Upper lobe of right lung (tissue), 1 donor: ENCODE results near the gene TXLNB. TPM values are rescaled to one million over a fixed set of nuclear protein-coding genes. Genes with fewer than 3 reads are reported as not detected.

Source experiments
- ATAC-seq: fragments of 200-7000 bp; cut with Tn5 transposase; one replicate; pipeline ENCODE4 v1.9.1; 2020; ENCODE audit warnings: mild to moderate bottlenecking, moderate library complexity
- DNase-seq: peaks from one replicate; pipeline ENCODE4 v3.0.0-alpha.2; 2020
- H3K27ac ChIP-seq: fragments of 200-600 bp; one replicate; pipeline ENCODE4 v1.8.0; 2022
- H3K27me3 ChIP-seq: fragments of 200-600 bp; one replicate; pipeline ENCODE4 v1.8.0; 2022; ENCODE audit warnings: mild to moderate bottlenecking
- H3K36me3 ChIP-seq: fragments of 200-600 bp; one replicate; pipeline ENCODE4 v1.8.0; 2022
- H3K4me1 ChIP-seq: fragments of 200-600 bp; one replicate; pipeline ENCODE4 v1.8.0; 2022
- H3K4me3 ChIP-seq: fragments of 200-600 bp; one replicate; pipeline ENCODE4 v1.8.0; 2022; ENCODE audit warnings: mild to moderate bottlenecking
- H3K9me3 ChIP-seq: fragments of 200-600 bp; one replicate; pipeline ENCODE4 v1.8.0; 2022
- intact Hi-C: fragments of 100-400 bp; cut with DNase I; formaldehyde crosslinking; loops from one replicate; pipeline ENCODE4 v1.11.0; 2022
- total RNA-seq: library from RNA; stranded (reverse); fragmentation: NEBNext Ultra II Directional; extraction: Animal tissue kit (Norgen Biotek cat#: 25700); gene quantifications from one replicate; pipeline ENCODE4 v1.2.1, GENCODE V29; 2021
- TF ChIP-seq, protein P1 (sequence below): fragments of 200-600 bp; IDR thresholded peaks from one replicate; pipeline ENCODE4 v1.8.0; 2022; ENCODE audit warnings: antibody characterized with exemption
- donor health status: DM: no; HTN: yes; CAD: no; lungs with severe emphysema.

The TXLNB gene
- total RNA-seq, 1 donor from 2014 or later = 1.3 TPM

DNA sequence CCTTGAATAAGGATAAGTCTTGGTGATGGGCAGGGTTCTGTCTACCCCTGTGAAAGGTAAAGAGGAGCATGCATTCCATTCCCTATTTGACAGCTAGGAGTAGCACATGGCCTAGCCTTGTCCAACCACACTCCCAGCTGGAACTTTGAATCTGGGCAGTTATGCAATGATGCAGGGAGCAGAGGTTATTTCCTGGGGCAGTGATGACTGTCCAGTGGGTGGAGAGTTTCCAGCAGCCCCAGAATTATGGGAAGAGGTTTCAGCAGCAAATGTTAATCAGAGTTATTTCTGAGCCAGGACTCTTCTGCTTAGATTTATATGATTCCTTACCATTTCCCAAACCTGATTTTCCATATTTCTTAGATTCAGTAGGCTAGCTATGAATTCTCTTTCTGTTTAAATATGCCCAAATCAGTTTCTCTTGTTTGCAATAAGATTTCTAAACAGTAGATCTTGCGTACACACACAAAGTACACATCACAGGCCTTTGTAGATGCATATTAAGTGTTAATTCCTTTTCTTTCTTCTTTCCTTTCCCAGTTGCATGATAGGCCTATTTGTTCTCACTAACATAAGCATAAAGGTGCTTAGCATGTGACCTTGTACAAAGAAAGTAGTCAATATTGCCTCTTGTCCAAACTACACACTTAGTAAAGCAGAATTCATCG lies 17.3 kb upstream of the TXLNB start:
- DNase-seq (no peak), ATAC-seq (peak; percentile 66)
- no peak overlapping the region for H3K4me3 ChIP-seq
- no peaks in the 10 kb centered on the region for H3K36me3 ChIP-seq
- H3K4me1 ChIP-seq = no peaks in the 10 kb centered on the region
- peak overlapping the region; percentile 11 for H3K27ac ChIP-seq
- intact Hi-C loops = no loop called here
- H3K27me3 ChIP-seq = no peaks in the 10 kb centered on the region
- TF ChIP-seq, protein P1, sequence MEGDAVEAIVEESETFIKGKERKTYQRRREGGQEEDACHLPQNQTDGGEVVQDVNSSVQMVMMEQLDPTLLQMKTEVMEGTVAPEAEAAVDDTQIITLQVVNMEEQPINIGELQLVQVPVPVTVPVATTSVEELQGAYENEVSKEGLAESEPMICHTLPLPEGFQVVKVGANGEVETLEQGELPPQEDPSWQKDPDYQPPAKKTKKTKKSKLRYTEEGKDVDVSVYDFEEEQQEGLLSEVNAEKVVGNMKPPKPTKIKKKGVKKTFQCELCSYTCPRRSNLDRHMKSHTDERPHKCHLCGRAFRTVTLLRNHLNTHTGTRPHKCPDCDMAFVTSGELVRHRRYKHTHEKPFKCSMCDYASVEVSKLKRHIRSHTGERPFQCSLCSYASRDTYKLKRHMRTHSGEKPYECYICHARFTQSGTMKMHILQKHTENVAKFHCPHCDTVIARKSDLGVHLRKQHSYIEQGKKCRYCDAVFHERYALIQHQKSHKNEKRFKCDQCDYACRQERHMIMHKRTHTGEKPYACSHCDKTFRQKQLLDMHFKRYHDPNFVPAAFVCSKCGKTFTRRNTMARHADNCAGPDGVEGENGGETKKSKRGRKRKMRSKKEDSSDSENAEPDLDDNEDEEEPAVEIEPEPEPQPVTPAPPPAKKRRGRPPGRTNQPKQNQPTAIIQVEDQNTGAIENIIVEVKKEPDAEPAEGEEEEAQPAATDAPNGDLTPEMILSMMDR = no peak
- H3K9me3 ChIP-seq = no peaks in the 10 kb centered on the region

DNA sequence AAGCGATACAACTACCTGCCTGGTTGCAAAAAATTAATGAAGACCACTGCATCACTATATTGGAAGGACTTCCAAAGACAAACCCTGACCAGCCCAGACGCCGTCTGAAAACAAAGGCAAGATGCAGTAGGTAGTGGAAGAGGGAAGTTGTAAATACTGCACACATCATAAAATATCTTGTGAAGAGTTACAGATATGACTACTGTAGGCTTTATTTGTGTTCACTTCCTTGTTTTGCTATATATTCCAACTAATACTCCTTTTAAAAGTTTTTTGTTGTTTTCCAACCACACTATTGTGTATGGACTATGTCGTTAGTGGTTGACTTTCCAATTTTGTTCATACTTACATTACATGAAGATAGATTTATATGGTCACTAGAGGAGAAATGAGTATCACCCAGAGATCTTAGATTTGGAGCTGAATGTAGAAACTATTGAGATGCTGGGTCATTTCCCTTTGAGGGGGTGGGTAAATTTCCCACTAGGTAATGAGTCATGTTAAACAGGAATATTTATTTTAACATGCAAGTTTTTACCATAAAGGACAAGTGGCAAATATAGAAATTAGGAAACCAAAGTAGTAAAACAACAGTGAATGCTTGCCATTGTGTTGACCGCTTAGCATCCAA lies 16.6 kb upstream of the TXLNB start:
- intact Hi-C loops = no loop called here
- H3K9me3 ChIP-seq = no peaks in the 10 kb centered on the region
- peak; percentile 59 for ATAC-seq
- no peak for DNase-seq
- no peak overlapping the region for H3K4me3 ChIP-seq
- TF ChIP-seq, protein P1 = no peak
- no peaks in the 10 kb centered on the region for H3K36me3 ChIP-seq
- H3K27me3 ChIP-seq = no peaks in the 10 kb centered on the region
- H3K4me1 ChIP-seq = no peaks in the 10 kb centered on the region
- no peak overlapping the region for H3K27ac ChIP-seq

DNA sequence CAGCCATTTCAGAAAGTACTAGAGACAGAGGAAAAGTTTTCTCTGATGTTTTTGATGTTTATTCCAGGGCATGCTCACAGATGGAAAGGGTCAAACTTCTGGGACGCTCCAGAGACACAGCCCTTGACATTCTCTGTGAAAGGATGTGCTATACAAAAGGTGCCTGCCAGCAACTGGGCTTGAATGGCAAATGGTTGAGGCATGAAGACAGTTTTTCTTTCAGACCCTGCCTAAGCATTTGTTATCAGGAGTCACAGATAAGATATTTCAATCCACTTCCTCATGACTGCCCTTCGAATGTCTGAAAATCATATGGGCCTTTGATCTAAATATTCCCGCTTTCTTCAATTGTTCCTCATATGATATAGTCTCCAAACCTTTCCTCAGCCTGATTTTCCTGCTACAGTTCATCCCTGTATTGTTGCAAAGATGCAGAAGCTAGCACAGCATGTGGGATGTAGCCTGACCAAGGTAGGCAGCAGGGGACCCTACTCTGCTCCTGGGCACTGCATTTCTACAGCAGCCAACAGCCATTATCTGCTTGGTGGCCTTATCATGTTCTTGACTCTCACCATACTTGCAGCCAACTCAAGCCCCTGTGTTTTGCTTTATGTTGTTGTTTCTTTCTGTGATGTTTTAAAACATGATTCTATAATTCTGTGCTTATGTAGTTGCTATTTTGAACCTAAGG lies 14.6 kb upstream of the TXLNB start:
- H3K36me3 ChIP-seq = no peaks in the 10 kb centered on the region
- H3K27me3 ChIP-seq = no peaks in the 10 kb centered on the region
- TF ChIP-seq, protein P1 = no peak
- intact Hi-C loops = no loop called here
- H3K9me3 ChIP-seq = no peaks in the 10 kb centered on the region
- no peak for DNase-seq
- no peak overlapping the region for H3K27ac ChIP-seq
- no peaks in the 10 kb centered on the region for H3K4me1 ChIP-seq
- ATAC-seq = no peak
- no peak overlapping the region for H3K4me3 ChIP-seq

DNA sequence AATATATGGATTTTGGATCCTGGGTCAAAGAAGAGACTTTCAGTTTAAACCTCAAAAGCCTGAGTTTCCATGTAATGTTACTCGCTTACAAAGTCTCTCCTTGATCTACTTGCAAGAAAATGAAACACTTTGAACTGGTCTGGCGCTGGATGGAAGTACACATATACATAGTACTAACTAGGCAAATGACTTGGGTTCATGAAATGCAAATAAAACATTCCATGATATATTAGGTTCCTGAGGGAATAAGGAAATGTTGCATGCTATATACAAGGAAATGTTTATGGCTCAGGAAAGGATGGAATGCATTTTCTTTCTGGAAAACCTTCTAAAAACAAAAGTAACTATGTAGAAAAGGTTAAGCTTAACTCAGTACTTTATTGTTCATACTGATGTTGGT lies 11.4 kb upstream of the TXLNB start:
- DNase-seq (no peak), ATAC-seq (no peak)
- intact Hi-C loops = no loop called here
- no peaks in the 10 kb centered on the region for H3K27me3 ChIP-seq
- no peak overlapping the region for H3K27ac ChIP-seq
- H3K9me3 ChIP-seq = no peaks in the 10 kb centered on the region
- H3K4me1 ChIP-seq = no peaks in the 10 kb centered on the region
- TF ChIP-seq, protein P1 = no peak
- H3K4me3 ChIP-seq = no peak overlapping the region
- H3K36me3 ChIP-seq = no peaks in the 10 kb centered on the region

DNA sequence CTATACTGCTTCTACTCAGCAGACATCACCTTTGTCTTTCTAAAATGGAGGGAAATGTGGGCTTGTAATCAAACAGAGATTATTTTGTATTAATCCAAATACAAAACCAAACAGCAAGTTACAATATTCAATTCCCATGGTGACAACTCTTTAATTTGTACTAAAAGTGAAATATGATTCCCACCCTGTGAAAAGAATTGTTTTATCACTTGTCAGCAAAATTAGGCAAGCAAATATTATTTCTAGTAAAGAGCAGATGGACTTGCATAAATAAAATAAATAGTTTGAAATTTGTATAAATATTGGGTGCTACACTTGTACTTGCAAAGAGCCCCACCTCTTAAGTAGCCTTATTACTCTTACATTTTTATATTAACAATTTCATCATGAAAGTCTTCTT lies 6.1 kb upstream of the TXLNB start:
- DNase-seq = no peak
- no peaks in the 10 kb centered on the region for H3K36me3 ChIP-seq
- TF ChIP-seq, protein P1 = no peak
- no peaks in the 10 kb centered on the region for H3K9me3 ChIP-seq
- no peak overlapping the region for H3K4me3 ChIP-seq
- no peak overlapping the region for H3K27ac ChIP-seq
- no peaks in the 10 kb centered on the region for H3K27me3 ChIP-seq
- H3K4me1 ChIP-seq = peaks cover 6% of the 10 kb centered on the region
- no peak for ATAC-seq
- intact Hi-C loops = no loop called here
